ENCODE results near the gene SBF2.

SBF2 gene

GRCh38 chr11:9790703-9791102, 503.3 kb downstream of the SBF2 start:
- no peak for DNase-seq

- DNase-seq: no peak
Observed at GRCh38 chr11:9789910-9790309, 504.1 kb downstream of the SBF2 start.

DNA sequence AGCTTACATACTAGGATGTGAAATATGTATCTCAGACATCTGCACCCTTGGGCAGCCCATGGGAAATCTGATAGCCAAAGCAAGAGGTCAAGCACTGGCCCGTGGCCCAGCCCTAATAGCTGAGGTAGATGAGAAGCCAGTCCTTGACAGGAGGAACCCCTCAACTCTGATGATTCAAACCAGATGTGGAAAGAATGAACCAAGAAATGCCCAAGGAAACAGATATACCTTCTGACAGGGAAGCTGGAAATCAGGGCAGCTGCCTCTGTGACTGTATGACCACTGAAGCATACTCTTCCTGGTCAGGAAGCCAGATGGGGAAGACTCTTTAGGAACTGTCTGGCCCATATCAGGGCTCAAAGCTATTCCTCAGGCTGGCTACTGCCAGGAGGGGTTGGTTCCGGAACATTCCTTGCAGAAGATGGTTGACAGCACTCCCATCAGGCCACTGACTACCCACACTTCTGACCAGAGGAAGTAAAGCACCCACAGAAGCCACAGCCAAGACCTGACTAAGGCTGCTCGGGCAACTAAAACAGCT, 506.0 kb downstream of the SBF2 start:
- DNase-seq: no peak

DNA sequence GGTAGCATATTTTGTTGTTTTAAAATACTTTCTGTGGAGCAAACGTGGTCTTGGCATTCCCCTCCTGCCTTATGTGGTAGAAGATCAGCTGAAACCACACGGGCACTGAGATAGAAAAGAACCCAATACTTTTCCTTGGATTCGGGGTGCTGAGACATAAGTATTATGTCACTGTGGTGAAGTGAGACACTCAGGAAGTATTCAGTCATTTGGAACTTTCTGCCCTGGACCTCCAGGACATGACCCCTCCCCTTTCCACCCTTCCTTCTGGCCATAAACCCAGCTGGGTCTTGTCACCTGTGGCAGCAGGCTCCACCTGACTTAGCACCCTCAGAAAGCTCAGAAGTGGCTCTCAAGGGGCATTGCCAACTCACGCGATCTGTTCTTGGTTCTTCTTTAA, 506.8 kb downstream of the SBF2 start:
- no peak for DNase-seq

DNA sequence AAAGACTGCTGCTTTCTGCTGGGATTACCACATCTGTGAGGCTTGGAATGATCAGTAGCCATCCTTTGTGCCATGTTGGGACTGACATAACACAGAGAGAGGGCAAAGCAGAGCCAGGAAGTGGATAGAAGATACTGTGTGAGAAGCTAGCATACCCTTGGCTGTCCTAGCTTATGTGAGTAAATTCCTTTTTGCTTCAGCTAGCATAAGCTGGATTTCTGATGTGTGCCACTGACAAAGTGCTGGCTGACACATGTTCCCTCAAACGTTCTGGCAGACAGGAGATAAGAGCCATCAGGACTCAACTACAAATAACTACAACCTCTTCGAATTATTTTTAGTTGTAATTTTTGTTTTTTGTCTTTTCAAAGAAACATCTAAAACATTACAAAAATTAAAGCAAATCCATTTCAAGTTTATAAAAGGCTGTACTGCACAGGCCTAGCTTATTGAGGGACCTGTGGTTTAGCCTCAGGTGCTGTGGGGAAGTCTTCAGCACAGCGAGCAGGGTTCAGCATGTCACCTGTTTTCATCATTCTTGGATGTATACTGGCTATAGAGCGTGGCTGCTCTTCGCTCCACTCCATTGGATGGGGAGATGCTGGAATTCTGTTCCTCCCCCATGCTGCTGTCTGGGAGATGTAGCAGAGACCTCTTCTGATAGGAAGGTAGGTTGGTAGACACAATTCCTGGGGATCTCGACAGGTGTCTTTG, 509.3 kb downstream of the SBF2 start:
- DNase-seq: no peak

DNA sequence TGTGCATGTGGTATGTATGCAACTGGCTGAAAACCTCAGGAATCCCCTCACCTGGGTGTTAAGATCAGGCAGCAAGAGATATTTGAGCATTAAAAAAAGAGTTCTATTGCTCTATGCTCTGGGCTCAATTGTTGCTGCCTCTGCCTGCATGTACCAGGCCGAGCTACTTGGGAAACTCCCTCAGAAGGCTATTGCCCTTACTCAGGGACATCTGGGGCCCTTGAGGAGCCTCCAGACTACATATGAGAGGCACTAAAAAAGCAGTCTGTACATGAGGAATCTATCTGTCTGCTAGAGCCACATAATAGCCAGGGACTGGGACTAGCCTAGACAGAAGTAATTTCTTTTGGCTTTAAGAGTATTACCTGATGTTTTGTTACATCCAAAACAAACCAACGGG, 510.0 kb downstream of the SBF2 start:
- no peak for DNase-seq

- no peak for DNase-seq
Observed at GRCh38 chr11:9780929-9781328, 513.1 kb downstream of the SBF2 start.

DNA sequence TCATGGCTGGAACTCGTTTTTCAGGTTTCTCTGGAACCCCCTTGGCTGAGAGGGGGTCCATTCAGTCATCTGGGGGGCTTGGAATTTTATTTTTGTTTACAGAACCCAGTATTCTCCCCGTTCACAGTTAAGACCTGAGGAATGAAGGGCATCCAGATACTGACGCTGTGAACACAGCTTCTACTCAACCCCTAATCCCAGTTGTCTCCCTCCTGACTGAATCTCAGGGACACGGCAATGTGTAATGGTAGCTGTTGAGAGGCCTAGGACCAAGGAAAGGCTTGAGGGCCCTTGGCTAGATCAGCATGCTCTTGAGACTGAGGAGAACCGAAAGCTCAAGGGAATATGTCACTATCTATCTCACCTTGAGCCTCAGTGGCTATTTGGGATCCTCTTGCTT, 516.5 kb downstream of the SBF2 start:
- no peak for DNase-seq

GRCh38 chr11:9777066-9777465, 517.0 kb downstream of the SBF2 start:
- no peak for DNase-seq

DNA sequence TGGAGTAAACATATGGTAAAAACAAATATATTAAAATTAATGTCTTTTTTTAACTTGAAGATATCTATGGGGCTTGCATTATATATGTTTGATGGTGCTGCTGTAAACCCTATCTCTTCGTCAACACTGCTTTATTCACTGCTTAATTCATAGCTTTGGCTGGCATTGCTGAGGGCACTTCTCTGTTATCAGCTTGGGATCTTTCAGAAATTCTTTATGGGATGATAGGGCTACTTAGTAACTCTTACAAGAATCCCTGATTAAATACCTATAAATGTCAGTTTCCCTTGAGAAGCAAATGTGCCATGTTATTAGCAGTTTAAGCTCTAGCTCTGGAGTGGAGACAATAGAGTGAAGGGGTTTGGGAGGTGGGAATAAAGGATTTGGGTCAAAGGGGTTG, 517.8 kb downstream of the SBF2 start:
- DNase-seq: no peak

DNA sequence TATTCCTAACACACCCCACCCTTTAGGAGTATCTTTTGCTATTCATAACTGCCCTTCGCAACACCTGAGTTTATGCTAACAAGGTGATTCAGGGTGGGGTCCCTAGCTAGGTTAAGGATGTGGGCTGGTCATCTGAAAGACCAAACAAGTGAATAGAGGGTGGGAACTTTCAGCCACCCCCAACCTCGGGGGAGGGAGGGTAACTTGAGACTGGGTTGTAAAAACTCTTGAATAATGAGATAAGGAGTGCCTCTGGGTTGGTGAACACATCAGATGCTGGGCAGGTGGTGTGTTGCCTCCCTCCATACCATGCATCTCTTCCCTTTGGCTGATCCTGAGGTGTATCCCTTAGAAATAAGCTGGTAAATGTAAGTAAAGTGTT, 518.6 kb downstream of the SBF2 start:
- DNase-seq: no peak

DNA sequence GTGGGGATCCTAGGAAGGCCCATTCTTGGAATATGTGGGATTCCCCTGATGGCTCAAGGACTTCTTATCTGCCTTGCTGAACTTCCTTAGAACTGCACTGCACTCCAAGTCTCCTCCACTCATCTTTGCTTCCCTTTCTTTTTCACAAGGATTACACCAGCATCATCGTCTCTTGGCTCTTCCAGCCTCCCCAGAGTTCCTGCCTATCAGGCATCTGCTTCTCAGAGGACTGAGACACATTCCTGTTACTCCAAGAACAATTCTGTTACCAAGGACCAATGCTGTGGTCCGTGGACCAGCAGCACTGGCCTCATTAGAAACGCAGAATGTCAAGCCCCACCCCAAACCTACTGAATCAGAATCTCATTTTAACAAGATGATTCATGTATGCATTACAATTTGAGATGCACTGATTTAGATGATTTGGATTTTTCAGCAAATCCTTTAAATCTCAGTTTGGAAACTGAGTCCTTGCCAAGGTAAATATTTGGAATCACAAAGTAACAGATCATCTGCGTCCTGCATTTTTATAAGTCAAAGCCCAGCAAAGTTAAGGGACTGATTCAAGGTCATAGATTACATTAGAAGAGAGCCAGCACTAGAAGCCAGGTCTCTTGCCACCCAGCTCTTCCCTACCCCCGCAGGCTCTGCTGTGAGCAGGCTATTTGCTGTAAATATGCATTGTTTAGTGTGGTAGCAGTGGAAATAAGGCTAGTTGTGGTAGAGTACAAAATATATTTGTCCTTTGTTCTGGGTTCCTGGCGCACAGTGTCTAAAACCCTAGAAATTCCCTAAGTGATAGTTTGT, 519.2 kb downstream of the SBF2 start:
- DNase-seq: no peak

GRCh38 chr11:9774109-9774508, 519.9 kb downstream of the SBF2 start:
- no peak for DNase-seq

- no peak for DNase-seq
Observed at GRCh38 chr11:9773524-9773923, 520.5 kb downstream of the SBF2 start.

DNA sequence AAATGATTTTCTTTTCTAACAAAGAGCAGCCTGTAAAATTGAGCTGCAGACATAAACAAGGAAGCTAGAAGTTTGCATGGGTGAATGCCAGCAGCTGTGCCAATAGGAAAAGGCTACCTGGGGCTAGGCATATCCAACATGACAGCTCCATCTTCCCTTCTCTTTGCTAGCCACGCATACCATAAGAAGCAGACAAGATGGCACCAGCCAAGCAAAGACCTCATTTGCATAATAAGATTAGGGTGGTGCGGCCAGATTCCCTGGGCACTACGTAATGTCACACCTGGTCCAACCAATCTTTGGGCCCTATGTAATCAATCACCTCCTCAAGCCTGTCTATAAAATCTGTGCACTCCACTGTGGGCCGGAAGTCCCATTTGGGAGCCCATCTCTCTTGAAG, 521.8 kb downstream of the SBF2 start:
- DNase-seq: no peak

GRCh38 chr11:9771071-9771511, 522.9 kb downstream of the SBF2 start:
- no peak for DNase-seq

DNA sequence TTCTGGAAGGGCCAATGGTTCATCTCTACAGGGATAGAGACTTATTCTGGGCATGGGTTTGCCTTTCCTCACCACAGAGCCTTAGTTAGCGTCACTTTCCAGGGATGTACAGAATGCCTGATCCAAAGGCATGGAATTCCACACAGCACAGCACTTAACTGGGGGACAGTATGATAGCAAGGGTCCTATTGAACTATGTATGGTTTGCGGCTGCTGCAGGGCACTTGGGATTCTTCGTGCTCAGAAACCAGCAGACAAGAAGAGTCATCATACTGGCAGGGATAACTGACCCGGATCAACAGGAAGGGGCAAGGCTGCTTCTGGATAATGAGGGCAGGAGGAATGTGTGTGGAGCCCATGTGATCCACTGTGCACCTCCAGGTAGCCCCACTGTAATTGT, 524.4 kb downstream of the SBF2 start:
- no peak for DNase-seq

DNA sequence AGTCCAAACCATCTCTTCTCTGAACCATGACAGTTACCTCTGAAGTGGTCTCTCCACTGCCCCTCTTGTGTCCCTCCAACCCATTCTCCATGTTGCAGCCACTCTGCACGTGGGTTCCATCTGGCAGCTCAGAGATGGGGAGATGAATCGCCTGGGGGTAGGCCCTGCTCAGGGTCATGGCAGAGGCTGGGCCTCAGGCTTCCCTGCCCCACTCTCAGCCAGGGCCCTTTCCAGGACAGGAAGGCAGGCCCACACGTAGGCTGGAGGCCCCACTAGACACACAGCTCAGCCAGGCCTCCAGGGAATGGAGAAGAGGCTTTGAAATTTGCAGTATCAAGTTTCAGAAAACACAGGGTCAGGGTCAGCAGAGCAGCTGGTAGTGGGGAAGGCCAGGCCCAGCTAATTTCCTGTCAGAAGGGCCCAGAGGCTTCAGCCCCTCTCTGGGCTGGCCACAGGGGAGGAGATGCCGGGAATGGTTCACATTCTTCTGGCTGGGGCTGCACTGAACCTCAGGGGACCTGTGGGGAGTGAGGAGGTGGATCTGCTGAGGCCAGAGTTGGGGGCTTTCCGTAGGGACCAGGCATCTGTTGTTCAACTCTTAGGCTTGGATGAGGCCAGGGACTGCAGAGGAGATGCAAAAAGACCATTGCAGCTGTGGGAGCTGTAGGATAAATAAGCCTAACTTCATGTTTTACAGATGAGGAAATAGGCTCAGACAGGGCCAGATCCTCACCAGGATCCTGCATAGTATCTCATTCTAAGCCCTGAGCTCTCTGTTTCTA, 528.5 kb downstream of the SBF2 start:
- DNase-seq: no peak

GRCh38 chr11:9763301-9763700, 530.7 kb downstream of the SBF2 start:
- DNase-seq: no peak

- DNase-seq: no peak
Observed at GRCh38 chr11:9762531-9762930, 531.5 kb downstream of the SBF2 start.

GRCh38 chr11:9761441-9761945, 532.5 kb downstream of the SBF2 start:
- no peak for DNase-seq

GRCh38 chr11:9760193-9760575, 533.8 kb downstream of the SBF2 start:
- DNase-seq: no peak

- DNase-seq: peak; percentile 91
Observed at GRCh38 chr11:9759519-9760192, 534.4 kb downstream of the SBF2 start.
